Stimulated activated CD4-positive, alpha-beta T cell treated with anti-CD3 and anti-CD28 coated beads, Interleukin-12 subunit alpha, Interleukin-12 subunit beta, amount 100 ng/mL, for 24 hours (primary cell): ENCODE data around the gene SLC6A18.

Source experiments
- DNase-seq, 2 experiments: peaks; one replicate each; pipeline ENCODE4 v3.0.0-alpha.2; 2020; ENCODE audit warnings: low read depth in 2 of 2

The SLC6A18 gene, protein sequence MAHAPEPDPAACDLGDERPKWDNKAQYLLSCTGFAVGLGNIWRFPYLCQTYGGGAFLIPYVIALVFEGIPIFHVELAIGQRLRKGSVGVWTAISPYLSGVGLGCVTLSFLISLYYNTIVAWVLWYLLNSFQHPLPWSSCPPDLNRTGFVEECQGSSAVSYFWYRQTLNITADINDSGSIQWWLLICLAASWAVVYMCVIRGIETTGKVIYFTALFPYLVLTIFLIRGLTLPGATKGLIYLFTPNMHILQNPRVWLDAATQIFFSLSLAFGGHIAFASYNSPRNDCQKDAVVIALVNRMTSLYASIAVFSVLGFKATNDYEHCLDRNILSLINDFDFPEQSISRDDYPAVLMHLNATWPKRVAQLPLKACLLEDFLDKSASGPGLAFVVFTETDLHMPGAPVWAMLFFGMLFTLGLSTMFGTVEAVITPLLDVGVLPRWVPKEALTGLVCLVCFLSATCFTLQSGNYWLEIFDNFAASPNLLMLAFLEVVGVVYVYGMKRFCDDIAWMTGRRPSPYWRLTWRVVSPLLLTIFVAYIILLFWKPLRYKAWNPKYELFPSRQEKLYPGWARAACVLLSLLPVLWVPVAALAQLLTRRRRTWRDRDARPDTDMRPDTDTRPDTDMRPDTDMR

DNA sequence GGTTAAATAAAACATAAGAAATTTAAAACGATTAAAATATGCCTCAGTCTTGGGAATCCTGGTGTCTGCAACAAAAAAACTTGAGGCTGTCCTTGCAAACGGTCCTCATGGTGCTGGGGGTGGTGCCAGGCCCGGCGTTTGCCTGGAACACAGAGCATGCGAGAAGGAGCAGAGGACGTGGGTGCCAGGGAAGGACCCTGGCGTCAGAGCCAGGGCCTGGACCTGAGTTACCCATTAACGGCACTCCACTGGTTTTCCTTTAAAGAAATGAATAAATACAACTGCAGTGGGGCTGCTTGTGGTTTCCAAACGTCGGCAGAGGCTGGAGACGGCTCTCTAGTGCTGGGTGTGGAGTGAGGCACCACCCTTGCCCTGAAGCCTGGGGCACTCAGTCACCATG is at the start of gene SLC6A18:
TSS of gene SLC6A18 (plus strand) at position 301 of the 400 bp plus-strand sequence. CDS start at position 398, 97 bp downstream.
- no peak for DNase-seq

DNA sequence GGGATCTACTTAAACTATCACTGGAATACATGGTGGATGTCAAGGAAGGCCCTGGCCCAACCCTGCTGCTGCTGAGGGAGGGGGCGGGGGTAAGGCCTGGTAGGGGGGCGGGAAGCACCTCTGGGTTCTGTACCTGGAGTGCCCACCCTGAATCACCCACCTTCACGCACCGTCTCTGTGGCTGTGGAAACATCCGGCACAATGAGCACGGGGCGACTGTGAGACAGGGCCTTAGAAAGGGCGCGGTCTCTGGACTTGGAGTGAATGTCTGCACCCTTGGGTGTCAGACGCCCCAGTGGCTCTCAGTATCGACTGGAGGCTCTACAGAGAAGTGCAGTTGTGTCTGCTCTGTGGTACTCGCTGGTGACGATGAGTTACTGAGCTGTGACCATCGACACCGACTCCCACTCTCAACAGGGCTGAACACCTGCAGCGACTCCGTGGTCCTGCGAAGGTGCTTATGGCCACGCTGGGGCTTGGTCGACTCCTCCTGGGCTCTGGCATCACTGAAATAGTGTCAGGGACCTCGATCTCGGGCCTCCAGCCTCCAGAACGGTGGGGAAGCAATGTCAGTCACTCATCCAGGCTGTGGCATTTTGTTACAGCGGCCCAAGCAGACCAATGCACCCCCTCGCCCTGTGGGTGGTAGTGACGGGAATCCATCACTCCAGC is 49.2 kb upstream of the SLC6A18 start:
- no peak for DNase-seq

DNA sequence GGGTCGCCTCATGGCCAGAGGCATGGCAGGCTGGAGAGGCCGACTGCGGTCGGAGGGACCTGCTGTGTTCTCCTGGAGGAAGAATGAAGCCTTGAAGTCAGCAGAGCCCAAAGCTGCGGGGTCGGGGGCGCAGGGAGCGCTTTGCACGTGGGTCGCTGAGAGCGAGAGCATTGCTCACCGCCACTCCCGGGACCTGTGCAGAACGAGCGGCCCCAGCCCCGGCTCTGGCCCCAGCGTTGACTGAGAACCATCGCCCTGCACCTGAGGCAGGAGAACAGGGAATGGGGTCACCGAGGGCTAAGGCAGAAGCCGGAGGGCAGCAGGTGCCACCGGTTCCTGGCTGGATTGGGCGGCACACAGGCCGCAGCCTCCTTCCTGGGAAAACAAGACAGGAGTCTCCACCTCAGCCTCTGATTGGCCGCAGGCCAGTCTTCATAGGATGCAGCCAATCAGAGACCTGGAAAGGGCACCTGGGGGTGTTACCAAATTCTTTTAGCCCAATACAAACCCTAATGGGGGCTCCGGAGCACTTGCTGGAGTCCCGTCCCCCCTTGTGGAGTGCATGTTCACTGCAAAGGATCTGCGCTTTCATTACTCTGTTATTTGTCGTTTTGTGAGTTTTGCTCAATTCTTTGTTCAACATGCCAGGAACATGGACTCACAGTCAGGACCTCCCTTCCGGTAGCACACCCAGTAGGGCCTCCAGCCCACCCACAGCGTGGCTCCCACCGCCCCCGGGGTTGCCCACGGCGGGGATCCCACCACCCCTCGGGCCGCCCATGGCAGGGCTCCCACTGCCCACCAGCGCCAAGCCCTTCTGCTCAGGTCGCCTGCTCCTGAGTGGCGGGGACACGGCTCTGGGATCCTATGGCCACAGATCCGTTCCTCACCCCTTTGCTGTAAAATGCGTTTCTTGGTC is 48.4 kb upstream of the SLC6A18 start:
- no peak for DNase-seq

- DNase-seq, result no peak
Observed at GRCh38 chr5:1177826-1178528, 47.2 kb upstream of the SLC6A18 start.

DNA sequence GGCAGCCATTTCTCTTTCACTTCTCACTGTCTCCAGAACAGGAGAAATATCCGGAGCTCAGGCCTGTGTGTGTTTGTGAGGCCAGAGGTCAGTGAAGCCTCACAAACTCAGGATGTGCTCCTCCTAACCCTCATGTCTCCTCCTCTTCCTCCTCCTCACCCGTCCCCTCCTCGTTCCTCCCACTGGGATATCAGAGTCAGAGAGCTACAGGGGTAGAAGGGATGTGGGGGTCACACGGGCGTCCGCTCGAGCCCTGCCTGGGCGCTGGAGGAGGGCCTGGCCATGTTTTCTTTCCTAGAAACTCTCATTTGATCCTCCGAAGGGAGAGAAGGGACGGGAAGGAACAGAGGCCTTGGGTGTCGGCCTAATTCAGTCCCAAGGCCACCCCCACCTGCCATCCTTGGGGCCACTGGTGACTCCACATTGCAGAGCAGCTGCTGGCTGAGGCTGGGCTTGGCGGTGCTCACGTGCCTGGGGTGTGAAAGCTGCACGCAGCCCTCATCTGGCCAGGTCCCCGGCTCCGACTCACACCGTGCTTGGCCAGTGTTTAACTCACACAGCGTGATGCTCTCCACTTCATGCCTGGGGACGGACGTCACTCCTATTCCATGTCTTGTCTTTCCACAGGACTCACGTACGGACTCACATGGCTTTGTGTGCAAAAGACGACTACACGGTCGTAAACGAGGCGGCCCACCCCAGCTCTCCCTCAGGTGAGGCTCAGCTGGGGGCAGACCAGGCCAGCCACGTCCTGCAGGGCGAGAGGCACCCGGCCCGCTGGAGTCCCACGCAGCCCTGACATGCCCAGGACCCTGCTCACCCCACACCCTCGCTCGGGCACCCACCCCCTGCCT is 46.4 kb upstream of the SLC6A18 start:
- DNase-seq, result no peak

DNA sequence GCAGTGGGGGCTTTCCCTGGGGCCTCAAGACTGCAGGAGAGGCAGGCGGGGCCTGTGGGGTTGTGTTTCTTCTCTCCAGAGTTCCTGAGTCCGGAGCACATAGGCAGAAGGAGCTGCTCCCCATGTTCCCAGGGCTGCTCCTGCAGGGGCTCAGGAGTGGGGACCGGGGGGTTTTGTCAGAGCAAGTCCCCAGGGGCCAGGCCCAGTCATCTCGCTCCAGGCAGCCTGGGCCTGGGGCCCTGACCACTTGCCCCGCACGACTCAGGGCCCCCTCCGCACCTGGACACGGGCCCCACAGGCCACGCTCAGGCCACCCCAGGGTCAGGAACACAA is 45.8 kb upstream of the SLC6A18 start:
- no peak for DNase-seq

- DNase-seq, result no peak
Observed at GRCh38 chr5:1180096-1180495, 45.1 kb upstream of the SLC6A18 start.

- no peak for DNase-seq
Observed at GRCh38 chr5:1180841-1181271, 44.3 kb upstream of the SLC6A18 start.

GRCh38 chr5:1181451-1182359 is 43.5 kb upstream of the SLC6A18 start:
- DNase-seq, result no peak

- DNase-seq, result no peak
Observed at GRCh38 chr5:1182360-1182632, 42.9 kb upstream of the SLC6A18 start.

DNA sequence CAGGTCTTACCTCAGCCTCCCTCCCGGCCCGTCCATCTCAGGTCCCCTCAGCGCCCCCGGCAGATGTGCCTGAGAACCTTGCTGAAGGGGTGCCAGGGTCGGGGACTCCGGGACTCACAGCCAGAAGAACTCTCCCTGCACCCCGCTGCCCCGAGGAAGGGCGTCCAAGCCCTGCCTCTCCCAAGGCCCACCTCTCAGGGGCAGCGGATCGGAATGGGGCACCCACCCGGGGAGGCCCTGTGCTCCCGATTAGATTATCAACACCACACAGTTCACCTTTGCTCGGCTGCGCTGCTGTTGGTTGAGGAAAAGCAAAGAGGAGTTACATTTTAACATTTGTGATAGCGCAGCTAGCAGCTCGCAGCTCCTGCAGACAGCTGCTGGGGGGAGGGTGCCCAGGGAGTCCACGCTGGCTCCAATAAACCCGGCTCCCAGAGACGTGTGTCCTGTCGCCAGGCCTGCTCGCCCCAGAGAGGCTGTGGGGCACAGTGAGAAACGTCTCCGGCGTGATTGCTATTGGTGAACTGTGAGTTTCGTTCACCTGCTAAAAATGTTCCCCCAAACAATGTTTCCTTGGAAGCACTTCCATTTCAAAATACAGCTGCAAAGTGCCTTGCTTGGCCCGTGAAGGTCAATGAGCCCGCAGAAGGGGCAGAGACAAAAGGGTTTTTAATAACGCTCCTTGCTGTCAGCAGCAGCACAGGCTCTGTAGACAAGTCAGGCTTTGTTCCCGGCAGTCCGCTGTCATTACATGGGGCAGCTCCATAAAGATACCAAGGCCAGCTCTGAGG is 42.4 kb upstream of the SLC6A18 start:
- no peak for DNase-seq

- DNase-seq, result no peak
Observed at GRCh38 chr5:1183424-1184162, 41.6 kb upstream of the SLC6A18 start.

DNA sequence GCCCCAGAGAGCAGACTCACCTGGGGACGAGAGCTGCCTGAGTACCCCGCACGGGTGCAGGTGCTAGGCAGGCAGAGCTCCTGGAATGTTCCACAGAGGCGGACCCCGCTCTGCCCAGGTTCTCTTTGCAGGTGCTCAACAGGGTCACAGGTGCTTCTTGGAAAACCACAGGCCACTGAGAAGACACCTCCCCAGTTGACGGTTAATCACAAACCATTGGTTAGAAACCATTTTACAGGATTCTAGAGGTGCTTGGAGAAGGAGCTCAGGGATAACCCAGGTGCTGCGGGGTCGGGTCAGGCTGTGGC is 41.1 kb upstream of the SLC6A18 start:
- no peak for DNase-seq

- DNase-seq, result no peak
Observed at GRCh38 chr5:1184481-1184880, 40.7 kb upstream of the SLC6A18 start.

GRCh38 chr5:1185038-1185627 is 40.0 kb upstream of the SLC6A18 start:
- DNase-seq, result no peak

GRCh38 chr5:1185629-1186350 is 39.4 kb upstream of the SLC6A18 start:
- DNase-seq, result no peak
